ENCODE data around the gene CUEDC1.

CUEDC1 gene

GRCh38 chr17:57892820-57893595, 62.2 kb downstream of the CUEDC1 start:
- no peak for DNase-seq

GRCh38 chr17:57892146-57892819, 62.9 kb downstream of the CUEDC1 start:
- DNase-seq: peak; percentile 71

GRCh38 chr17:57890857-57891232, 64.4 kb downstream of the CUEDC1 start:
- DNase-seq: no peak

GRCh38 chr17:57889892-57890856, 65.0 kb downstream of the CUEDC1 start:
- no peak for DNase-seq

GRCh38 chr17:57889252-57889651, 66.0 kb downstream of the CUEDC1 start:
- no peak for DNase-seq

- DNase-seq: no peak
Measured at GRCh38 chr17:57888311-57889216, 66.6 kb downstream of the CUEDC1 start.

GRCh38 chr17:57887161-57887560, 68.1 kb downstream of the CUEDC1 start:
- no peak for DNase-seq

- no peak for DNase-seq
Measured at GRCh38 chr17:57886020-57886419, 69.2 kb downstream of the CUEDC1 start.

GRCh38 chr17:57885148-57885915, 69.9 kb downstream of the CUEDC1 start:
- no peak for DNase-seq

GRCh38 chr17:57881783-57882351, 73.3 kb downstream of the CUEDC1 start:
- DNase-seq: no peak

GRCh38 chr17:57881143-57881542, 74.1 kb downstream of the CUEDC1 start:
- DNase-seq: no peak

- no peak for DNase-seq
Measured at GRCh38 chr17:57880086-57880456, 75.1 kb downstream of the CUEDC1 start.

- no peak for DNase-seq
Measured at GRCh38 chr17:57879437-57880085, 75.7 kb downstream of the CUEDC1 start.

GRCh38 chr17:57877803-57878377, 77.3 kb downstream of the CUEDC1 start:
- no peak for DNase-seq

GRCh38 chr17:57876866-57877237, 78.4 kb downstream of the CUEDC1 start:
- no peak for DNase-seq

GRCh38 chr17:57876023-57876865, 79.0 kb downstream of the CUEDC1 start:
- no peak for DNase-seq

GRCh38 chr17:57875290-57876022, 79.8 kb downstream of the CUEDC1 start:
- DNase-seq: no peak
